HL-60 (cell line): Measurements from ENCODE around the gene SASH1.

ENCODE experiments used
- DNase-seq, 2 experiments: peaks; one replicate each; pipeline ENCODE4 v3.0.0-alpha.2; 2010 to 2020; ENCODE audit warnings: low read depth in 1 of 2, low spot score in 1 of 2
- H3K27ac ChIP-seq: fragments of 250-450 bp; sonication (Bioruptor Pico); replicated peaks from 2 replicates; pipeline ENCODE4 v1.5.1; 2020; ENCODE audit warnings: mild to moderate bottlenecking, moderate library complexity
- H3K27me3 ChIP-seq: fragments of 250-450 bp; sonication (Bioruptor Pico); 2 replicates; pipeline ENCODE4 v1.5.1; 2021; ENCODE audit warnings: mild to moderate bottlenecking, moderate library complexity; ENCODE audit not compliant: insufficient read depth, poor library complexity, severe bottlenecking
- H3K4me3 ChIP-seq: replicated peaks from 2 replicates; pipeline ENCODE4 v1.5.1; 2011; ENCODE audit warnings: mild to moderate bottlenecking, control low read depth, low read length; ENCODE audit not compliant: insufficient read depth
- CTCF ChIP-seq: IDR thresholded peaks from one replicate; pipeline ENCODE4 v1.5.1; 2011; ENCODE audit warnings: low read length, control low read depth, inconsistent platforms; ENCODE audit not compliant: insufficient read depth
- GABPA ChIP-seq: IDR thresholded peaks from 2 replicates; pipeline ENCODE4 v1.6.1; 2012; ENCODE audit warnings: low read depth
- POLR2AphosphoS5 ChIP-seq: IDR thresholded peaks from 2 replicates; pipeline ENCODE4 v1.6.1; 2012; ENCODE audit warnings: low read depth
- REST ChIP-seq: IDR thresholded peaks from 2 replicates; pipeline ENCODE4 v1.6.1; 2012; ENCODE audit warnings: low read depth; ENCODE audit not compliant: insufficient replicate concordance
- SPI1 ChIP-seq: IDR thresholded peaks from 2 replicates; pipeline ENCODE4 v1.6.1; 2012; ENCODE audit warnings: low read depth, mild to moderate bottlenecking, borderline replicate concordance

The SASH1 gene

GRCh38 chr6:148493424-148493823 lies 150.8 kb downstream of the SASH1 start:
- Histone ChIP-seq H3K4me3 (no peak overlapping the region), H3K27me3 (no peaks in the 10 kb centered on the region), H3K27ac (no peak overlapping the region)
- no peak for TF ChIP-seq CTCF
- TF ChIP-seq GABPA, result no peak
- TF ChIP-seq REST, result no peak
- no peak for TF ChIP-seq POLR2AphosphoS5
- no peak for TF ChIP-seq SPI1
- DNase-seq, result no peak

- Histone ChIP-seq H3K27ac (no peak overlapping the region), H3K27me3 (no peaks in the 10 kb centered on the region), H3K4me3 (no peak overlapping the region)
- TF ChIP-seq SPI1 (no peak), GABPA (no peak), REST (no peak), CTCF (no peak), POLR2AphosphoS5 (no peak)
- DNase-seq, result no peak
Observed at GRCh38 chr6:148494226-148494625, 151.6 kb downstream of the SASH1 start.

GRCh38 chr6:148495029-148495428 lies 152.4 kb downstream of the SASH1 start:
- no peak overlapping the region for H3K4me3 ChIP-seq
- TF ChIP-seq REST, result no peak
- TF ChIP-seq GABPA, result no peak
- no peak for TF ChIP-seq SPI1
- no peak for TF ChIP-seq CTCF
- TF ChIP-seq POLR2AphosphoS5, result no peak
- DNase-seq, result no peak
- H3K27ac ChIP-seq, result no peak overlapping the region
- H3K27me3 ChIP-seq, result no peaks in the 10 kb centered on the region
